ENCODE results near the gene ANKRD66.

DNA sequence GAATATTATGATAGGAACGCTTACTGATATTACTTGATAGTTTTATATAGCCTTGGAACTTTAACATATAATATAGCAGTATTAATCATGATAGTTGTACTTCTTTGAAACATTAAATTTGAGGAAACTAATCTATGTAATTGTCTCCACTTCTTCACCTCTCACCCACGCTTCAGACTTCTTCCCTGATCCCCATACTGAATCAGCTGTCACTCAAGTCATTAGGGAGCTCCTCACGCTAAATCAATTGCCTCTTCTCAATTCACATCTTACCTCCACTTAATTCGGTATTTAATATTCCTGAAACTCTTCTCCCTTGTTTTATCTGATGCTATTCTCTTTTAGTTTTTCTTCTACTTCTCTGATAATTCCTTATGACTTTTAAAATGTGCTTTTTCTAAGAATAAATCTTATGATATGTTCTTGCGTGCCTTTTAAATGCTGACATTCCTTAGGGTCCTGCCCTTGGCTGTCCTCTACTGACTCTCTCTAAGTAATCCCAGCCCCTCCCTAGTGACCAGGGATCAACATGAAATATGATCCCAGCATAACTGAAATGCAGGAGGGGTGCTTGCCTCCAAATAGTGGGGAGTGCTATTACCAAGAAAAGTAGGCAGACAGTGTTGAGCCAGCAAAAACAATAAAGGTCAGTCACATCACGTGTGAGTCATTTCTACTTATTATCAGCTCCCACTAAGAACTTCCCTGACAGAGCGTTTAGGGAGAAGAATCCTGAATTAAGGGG is 9.9 kb downstream of the ANKRD66 start:
- TF ChIP-seq, protein P1, sequence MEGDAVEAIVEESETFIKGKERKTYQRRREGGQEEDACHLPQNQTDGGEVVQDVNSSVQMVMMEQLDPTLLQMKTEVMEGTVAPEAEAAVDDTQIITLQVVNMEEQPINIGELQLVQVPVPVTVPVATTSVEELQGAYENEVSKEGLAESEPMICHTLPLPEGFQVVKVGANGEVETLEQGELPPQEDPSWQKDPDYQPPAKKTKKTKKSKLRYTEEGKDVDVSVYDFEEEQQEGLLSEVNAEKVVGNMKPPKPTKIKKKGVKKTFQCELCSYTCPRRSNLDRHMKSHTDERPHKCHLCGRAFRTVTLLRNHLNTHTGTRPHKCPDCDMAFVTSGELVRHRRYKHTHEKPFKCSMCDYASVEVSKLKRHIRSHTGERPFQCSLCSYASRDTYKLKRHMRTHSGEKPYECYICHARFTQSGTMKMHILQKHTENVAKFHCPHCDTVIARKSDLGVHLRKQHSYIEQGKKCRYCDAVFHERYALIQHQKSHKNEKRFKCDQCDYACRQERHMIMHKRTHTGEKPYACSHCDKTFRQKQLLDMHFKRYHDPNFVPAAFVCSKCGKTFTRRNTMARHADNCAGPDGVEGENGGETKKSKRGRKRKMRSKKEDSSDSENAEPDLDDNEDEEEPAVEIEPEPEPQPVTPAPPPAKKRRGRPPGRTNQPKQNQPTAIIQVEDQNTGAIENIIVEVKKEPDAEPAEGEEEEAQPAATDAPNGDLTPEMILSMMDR (IDR thresholded peaks at IDR 0.05): no peak
- no peak for TF ChIP-seq POLR2A (IDR thresholded peaks at IDR 0.05)

Data from testis (tissue), 2 donors.